Kidney (tissue), 22 donors: ENCODE data around the gene PML. TPM values are rescaled to one million over a fixed set of nuclear protein-coding genes. Genes with fewer than 3 reads are reported as not detected.

Experiments
- DNase-seq, 5 donors: peaks; one replicate each; pipeline ENCODE4 v3.0.0-alpha.2; 2013 to 2020
- FAIRE-seq: peaks from 2 replicates; lab custom pipeline; 2012; peaks lifted over from hg19 to GRCh38; lab: Jason Lieb, UNC
- H3K27ac ChIP-seq, 2 donors: one replicate each; pipeline ENCODE4 v1.7.0; 2013; ENCODE audit warnings: low read depth in 2 of 2, low read length in 2 of 2, inconsistent platforms in 1 of 2
- H3K27me3 ChIP-seq: one replicate; pipeline ENCODE4 v1.7.1; 2013; ENCODE audit warnings: low read length, inconsistent platforms; ENCODE audit not compliant: control insufficient read depth, insufficient read depth
- H3K36me3 ChIP-seq, 3 donors: one replicate each; pipeline versions ENCODE4 v1.7.0 to v1.7.1; 2013; ENCODE audit warnings: low read length in 3 of 3, control low read depth in 1 of 3, inconsistent platforms in 1 of 3; ENCODE audit not compliant: insufficient read depth in 3 of 3, control insufficient read depth in 2 of 3
- H3K4me1 ChIP-seq, 3 donors: one replicate each; pipeline versions ENCODE4 v1.7.0 to v1.7.1; 2013; ENCODE audit warnings: low read length in 3 of 3, inconsistent platforms in 1 of 3, low read depth in 1 of 3; ENCODE audit not compliant: control insufficient read depth in 2 of 3, insufficient read depth in 2 of 3
- H3K4me3 ChIP-seq, 3 donors: one replicate each; pipeline versions ENCODE4 v1.7.0 to v1.8.1; 2013; ENCODE audit warnings: low read length in 3 of 3, control low read depth in 1 of 3, inconsistent platforms in 1 of 3
- H3K9ac ChIP-seq, 3 donors: one replicate each; pipeline versions ENCODE4 v1.7.0 to v1.7.1; 2013; ENCODE audit warnings: low read length in 3 of 3, control low read depth in 1 of 3, inconsistent platforms in 1 of 3
- H3K9me3 ChIP-seq, 3 donors: one replicate each; pipeline versions ENCODE4 v1.7.0 to v1.7.1; 2013; ENCODE audit warnings: low read length in 3 of 3, control low read depth in 1 of 3, inconsistent platforms in 1 of 3; ENCODE audit not compliant: control insufficient read depth in 2 of 3, insufficient read depth in 1 of 3
- CTCF ChIP-seq: IDR thresholded peaks from 3 replicates; pipeline ENCODE4 v1.5.1; 2012; ENCODE audit warnings: mild to moderate bottlenecking, moderate library complexity, borderline replicate concordance; ENCODE audit not compliant: insufficient read depth; ENCODE audit errors: extremely low read depth
- intact Hi-C: fragments of 100-400 bp; cut with DNase I; formaldehyde crosslinking; loops from one replicate; pipeline ENCODE4 v1.11.1; 2022
- long read RNA-seq, 10 donors: library from polyadenylated mRNA in 1 of 10; unstranded in 1 of 10; transcript quantifications; one replicate each; pipeline ENCODE4 v2.0.0 and lab custom pipeline, GENCODE V29; 2021 to 2026
- polyA plus RNA-seq: library from polyadenylated mRNA; stranded (reverse); fragments of 350-450 nt; fragmentation: Illumina TruSeq; extraction: RNeasy Lipid Tissue Mini Kit (QIAGEN cat#74804); gene quantifications from one replicate; pipeline ENCODE4 v1.2.3, GENCODE V29; 2014; ENCODE audit warnings: low read depth, low replicate concordance; ENCODE audit not compliant: insufficient read depth
- total RNA-seq: library from RNA; stranded (reverse); fragmentation: NEBNext Ultra II Directional; extraction: Animal tissue kit (Norgen Biotek cat#: 25700); gene quantifications from one replicate; pipeline ENCODE4 v1.2.1, GENCODE V29; 2021
- donor health status: control.
- donor health status: control.
- donor health status: control.
- donor health status: control.
- donor health status: control.
- donor health status: DM: yes; HTN: yes; CAD: no.
- donor health status: Normal renal cell carcinoma (clear cell type).

The PML gene
- total RNA-seq, result 82.9 TPM
- 19.6 TPM for polyA plus RNA-seq
- long read RNA-seq, donor 1, full-length matches to known transcripts, result 4 of 4 reads
- long read RNA-seq, donor 1, partial matches to known transcripts, result 0 of 4 reads
- long read RNA-seq, donor 1, other reads (novel, unspliced or antisense), result 0 of 4 reads
- long read RNA-seq, donor 2, full-length matches to known transcripts, result 3 of 3 reads
- long read RNA-seq, donor 2, partial matches to known transcripts, result 0 of 3 reads
- long read RNA-seq, donor 2, other reads (novel, unspliced or antisense), result 0 of 3 reads
- long read RNA-seq, donor 3, full-length matches to known transcripts, result 4 of 4 reads
- long read RNA-seq, donor 3, partial matches to known transcripts, result 0 of 4 reads
- long read RNA-seq, donor 3, other reads (novel, unspliced or antisense), result 0 of 4 reads
- long read RNA-seq, donor 4, partial matches to known transcripts, result 0 of 5 reads
- long read RNA-seq, donor 4, other reads (novel, unspliced or antisense), result 0 of 5 reads
- long read RNA-seq, donor 5, partial matches to known transcripts, result 0 of 1 reads
- long read RNA-seq, donor 5, other reads (novel, unspliced or antisense), result 0 of 1 reads
- long read RNA-seq, donor 6, partial matches to known transcripts, result 0 of 1 reads
- long read RNA-seq, donor 6, other reads (novel, unspliced or antisense), result 0 of 1 reads
- long read RNA-seq, donor 7, full-length matches to known transcripts, result 5 of 35 reads
- long read RNA-seq, donor 7, partial matches to known transcripts, result 18 of 35 reads
- long read RNA-seq, donor 7, other reads (novel, unspliced or antisense), result 12 of 35 reads
- long read RNA-seq, donor 8, result 0 reads
- long read RNA-seq, donor 9, partial matches to known transcripts, result 0 of 2 reads
- long read RNA-seq, donor 9, other reads (novel, unspliced or antisense), result 0 of 2 reads
- long read RNA-seq, donor 10, full-length matches to known transcripts, result 4 of 4 reads
- long read RNA-seq, donor 10, partial matches to known transcripts, result 0 of 4 reads
- long read RNA-seq, donor 10, other reads (novel, unspliced or antisense), result 0 of 4 reads

- Histone ChIP-seq H3K9ac (peak within 1 kb of the TSS; percentile 72 to 93 (median 89)), H3K27me3 (no peaks in the 10 kb centered on the region), H3K27ac (peak within 1 kb of the TSS; percentile 91 to 95), H3K9me3 (no peaks in the 10 kb centered on the region), H3K36me3 (peaks cover 0 to 7% (median 5%) of the 10 kb centered on the region in 3 donors), H3K4me1 (peaks cover 0 to 32% (median 9%) of the 10 kb centered on the region in 3 donors), H3K4me3 (peak within 1 kb of the TSS; percentile 81 to 90 (median 85))
- intact Hi-C loops, result no loop called here
- TF ChIP-seq CTCF, result peak; percentile 4
- FAIRE-seq (no peak), DNase-seq (peak; percentile 96 to 99 (median 98))
Measured at GRCh38 chr15:73994413-73994883, at the start of gene PML. PML (plus strand) TSS chr15:73994716; CDS start chr15:73994813, 97 bp downstream.

- Histone ChIP-seq H3K9ac (no peak overlapping the region), H3K4me1 (peaks cover 0 to 2% (median 0%) of the 10 kb centered on the region in 3 donors), H3K27me3 (no peaks in the 10 kb centered on the region), H3K36me3 (peaks cover 0 to 7% (median 6%) of the 10 kb centered on the region in 3 donors), H3K9me3 (no peaks in the 10 kb centered on the region), H3K4me3 (no peak overlapping the region), H3K27ac (no peak overlapping the region)
- FAIRE-seq (no peak), DNase-seq (peak in 1 of 5 donors; percentile 7)
- intact Hi-C loops, result no loop called here
- no peak for TF ChIP-seq CTCF
Measured at GRCh38 chr15:73945130-73945508, 49.4 kb upstream of the PML start.

- DNase-seq (peak in 1 of 5 donors; percentile 59), FAIRE-seq (no peak)
- no peak overlapping the region for H3K4me3 ChIP-seq
- no peaks in the 10 kb centered on the region for H3K27me3 ChIP-seq
- H3K9ac ChIP-seq, result no peak overlapping the region
- TF ChIP-seq CTCF, result no peak
- H3K36me3 ChIP-seq, result peaks cover 0 to 7% (median 6%) of the 10 kb centered on the region in 3 donors
- H3K4me1 ChIP-seq, result peaks cover 0 to under 1% (median 0%) of the 10 kb centered on the region in 3 donors
- H3K27ac ChIP-seq, result no peak overlapping the region
- intact Hi-C loops, result no loop called here
- H3K9me3 ChIP-seq, result no peaks in the 10 kb centered on the region
Measured at GRCh38 chr15:73946046-73946721, 48.3 kb upstream of the PML start.
